Measurements from ENCODE around the gene ZNF366.

The ZNF366 gene

GRCh38 chr5:72518001-72518683 lies 10.9 kb upstream of the ZNF366 start:
- DNase-seq, result no peak

- DNase-seq, result no peak
Measured at GRCh38 chr5:72516916-72517315, 9.7 kb upstream of the ZNF366 start.

GRCh38 chr5:72515211-72515610 lies 8.0 kb upstream of the ZNF366 start:
- no peak for DNase-seq

DNA sequence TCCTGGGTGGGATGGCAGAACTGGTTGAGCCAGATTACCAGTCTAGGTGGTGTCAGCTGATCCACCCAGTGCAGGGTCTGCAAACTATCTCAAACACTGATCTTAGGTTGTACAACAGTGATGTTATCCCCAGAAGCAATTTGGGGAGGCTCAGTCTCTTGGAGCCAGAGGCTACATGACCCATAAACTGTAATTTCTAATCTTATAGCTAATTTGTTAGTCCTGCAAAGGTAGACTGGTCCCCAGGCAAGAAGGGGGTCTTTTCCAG lies 5.3 kb upstream of the ZNF366 start:
- DNase-seq, result no peak

DNA sequence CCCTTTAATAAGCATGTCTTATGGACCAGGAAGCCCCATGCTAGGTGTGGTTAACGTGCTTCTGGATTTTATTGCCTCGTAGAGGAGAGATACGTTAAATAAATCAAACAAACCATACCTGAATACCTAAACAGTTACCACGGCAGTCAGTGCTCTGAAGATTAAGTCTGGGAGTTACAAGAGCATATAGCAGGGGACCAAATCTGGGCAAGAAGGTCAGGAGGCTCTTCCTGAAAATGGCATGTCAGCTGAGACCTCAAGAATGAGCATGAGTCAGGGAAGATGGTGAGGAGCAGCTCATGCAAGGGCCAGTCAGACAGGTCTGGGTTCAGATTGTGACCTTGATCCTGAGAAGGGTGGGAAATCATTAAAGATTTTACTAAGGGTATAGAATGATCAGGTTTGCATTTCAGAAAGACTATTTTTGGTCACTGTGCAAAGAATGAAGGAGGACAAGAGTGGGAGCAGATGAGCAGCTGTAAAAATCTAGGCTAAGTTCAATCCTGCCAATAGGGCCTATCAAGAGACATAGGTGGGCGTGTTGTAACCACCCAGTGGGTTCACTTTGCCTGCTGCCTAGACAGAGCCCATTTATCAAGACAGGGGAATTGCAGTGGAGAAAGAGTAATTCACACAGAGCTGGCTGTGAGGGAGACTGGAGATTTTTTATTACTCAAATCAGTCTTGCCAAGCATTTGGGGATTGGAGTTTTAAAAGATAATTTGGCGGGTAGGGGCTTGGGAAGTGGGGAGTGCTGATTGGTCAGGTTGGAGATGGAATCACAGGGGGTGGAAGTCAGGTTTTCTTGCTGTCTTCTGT lies 4.8 kb upstream of the ZNF366 start:
- DNase-seq, result no peak

DNA sequence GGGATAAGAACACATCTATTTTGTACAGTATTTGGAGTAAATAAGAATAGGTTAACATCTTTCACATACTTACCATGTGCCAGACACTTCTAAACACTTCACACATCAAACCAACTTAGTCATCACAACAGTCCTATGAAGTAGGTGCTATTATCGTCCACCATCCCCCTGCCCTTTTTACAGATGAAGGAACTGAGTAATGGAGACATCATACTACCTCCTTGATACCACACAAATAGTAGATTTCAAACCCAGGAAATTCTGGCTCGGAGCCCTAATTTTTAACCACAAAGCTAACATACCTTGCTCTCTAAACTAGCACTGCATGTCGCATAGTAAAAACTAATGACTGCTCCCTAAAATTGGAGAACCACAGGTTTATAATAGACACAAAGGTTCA lies 4.2 kb upstream of the ZNF366 start:
- no peak for DNase-seq

GRCh38 chr5:72510610-72511181 lies 3.5 kb upstream of the ZNF366 start:
- DNase-seq, result no peak

GRCh38 chr5:72509401-72509800 lies 2.2 kb upstream of the ZNF366 start:
- no peak for DNase-seq

GRCh38 chr5:72508241-72509170 lies 1.3 kb upstream of the ZNF366 start:
- DNase-seq, result no peak

- DNase-seq, result no peak
Measured at GRCh38 chr5:72507907-72508238, 663 bp upstream of the ZNF366 start.

- no peak for DNase-seq
Measured at GRCh38 chr5:72506158-72506549, 1.1 kb downstream of the ZNF366 start.

DNA sequence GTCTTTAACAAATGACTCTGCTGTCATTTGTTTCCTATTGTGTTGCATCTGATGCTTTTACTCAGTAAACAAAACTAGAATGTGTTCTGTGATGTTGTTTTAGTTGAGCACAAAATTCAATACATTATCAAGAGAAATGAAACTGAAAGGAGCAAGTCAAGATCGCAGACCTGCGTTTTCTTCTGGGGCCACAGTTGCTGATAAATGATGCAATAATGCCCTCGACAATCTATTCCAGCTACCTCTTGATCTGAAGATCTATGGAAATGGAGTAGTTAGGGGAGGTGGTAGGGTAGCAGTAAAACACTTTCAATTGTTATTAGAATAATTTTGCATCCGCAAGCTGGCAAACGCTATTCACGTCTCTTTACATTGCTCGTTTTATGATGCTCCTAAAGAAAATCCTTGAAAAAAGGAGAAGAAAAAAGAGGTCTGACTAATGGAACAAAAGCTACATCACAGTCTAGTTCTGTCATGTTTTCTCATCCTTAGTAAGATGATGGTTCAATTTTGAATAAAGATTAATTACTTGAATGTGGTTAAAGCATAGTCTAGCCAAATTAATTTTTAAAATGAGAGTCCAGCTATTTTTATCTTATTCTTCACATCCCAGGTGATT lies 1.6 kb downstream of the ZNF366 start:
- no peak for DNase-seq

DNA sequence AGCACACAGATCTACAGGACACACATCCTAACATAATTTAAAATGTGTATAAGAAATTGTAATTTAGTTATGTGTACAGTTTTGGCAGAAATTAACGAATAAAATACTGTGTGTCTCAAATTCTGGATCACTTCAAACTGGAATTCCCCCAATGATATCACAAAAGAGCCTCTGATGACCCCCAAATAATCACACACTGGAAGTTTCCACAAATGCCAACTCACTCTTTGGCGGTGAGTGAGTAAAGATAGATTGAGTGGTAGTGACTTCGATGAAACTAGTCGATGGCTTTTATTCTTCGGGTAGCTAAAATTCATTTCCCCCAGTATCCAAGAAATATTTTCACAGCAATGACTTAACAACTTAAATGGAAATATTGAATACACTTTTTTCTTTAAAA lies 2.2 kb downstream of the ZNF366 start:
- no peak for DNase-seq

- DNase-seq, result no peak
Measured at GRCh38 chr5:72503888-72504491, 3.2 kb downstream of the ZNF366 start.

GRCh38 chr5:72501488-72501887 lies 5.7 kb downstream of the ZNF366 start:
- DNase-seq, result no peak

- no peak for DNase-seq
Measured at GRCh38 chr5:72499730-72500129, 7.5 kb downstream of the ZNF366 start.

DNA sequence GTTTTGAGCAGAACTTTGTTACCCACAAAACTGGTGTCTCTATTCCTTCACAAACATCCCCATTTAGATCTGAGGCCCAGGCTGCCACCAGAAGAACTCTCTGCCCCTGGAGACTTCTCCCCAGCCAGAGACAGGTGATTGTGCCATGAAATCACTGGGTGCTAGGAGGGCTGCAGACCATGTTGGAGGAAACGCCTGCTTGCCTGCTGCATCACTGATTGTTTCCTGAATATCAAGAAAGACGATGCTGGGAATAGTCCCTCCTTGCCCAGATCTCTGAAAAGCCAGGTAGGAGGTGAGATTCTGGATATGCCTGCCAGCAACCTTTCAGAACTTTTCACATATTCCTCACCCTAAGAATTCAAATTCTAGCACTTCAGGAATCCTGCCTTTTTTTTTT lies 8.1 kb downstream of the ZNF366 start:
- no peak for DNase-seq

DNA sequence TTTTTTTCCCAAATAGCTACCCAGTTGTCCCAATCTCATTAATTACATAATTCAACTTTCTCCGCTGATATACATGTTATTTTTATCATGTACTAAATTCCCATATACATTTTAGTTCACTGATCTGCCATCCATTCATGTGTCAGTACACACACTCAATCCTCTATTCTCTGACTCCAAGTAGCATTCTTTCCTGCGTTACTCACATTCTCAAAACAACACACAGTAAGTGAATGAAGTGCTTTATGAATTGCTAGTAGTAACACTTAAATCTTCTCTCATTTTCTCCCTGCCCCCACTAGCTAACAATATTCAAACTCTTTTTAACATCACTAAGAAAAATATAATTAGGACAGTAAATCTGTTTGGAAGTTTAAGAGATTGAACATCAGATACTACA lies 8.9 kb downstream of the ZNF366 start:
- DNase-seq, result no peak

DNA sequence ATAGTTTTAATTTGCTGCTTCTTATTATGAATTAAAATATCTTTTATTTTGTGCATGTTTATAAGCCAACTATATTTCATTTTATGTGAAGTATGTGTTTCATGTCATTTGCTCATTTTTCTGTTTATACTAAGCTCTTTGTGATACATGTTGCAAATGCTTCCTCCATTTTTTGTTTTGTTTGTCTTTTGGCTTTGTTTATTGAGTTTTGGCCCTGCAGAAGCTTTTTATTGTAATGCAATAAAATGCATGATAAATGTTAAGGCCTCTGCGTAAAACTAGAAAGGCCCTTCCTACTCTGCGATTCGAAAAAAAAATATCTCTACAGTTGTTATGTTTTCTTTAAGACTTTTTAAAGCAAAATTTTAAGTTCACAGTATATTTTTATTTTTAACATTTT lies 9.4 kb downstream of the ZNF366 start:
- no peak for DNase-seq

- DNase-seq, result no peak
Measured at GRCh38 chr5:72495410-72495809, 11.8 kb downstream of the ZNF366 start.

DNA sequence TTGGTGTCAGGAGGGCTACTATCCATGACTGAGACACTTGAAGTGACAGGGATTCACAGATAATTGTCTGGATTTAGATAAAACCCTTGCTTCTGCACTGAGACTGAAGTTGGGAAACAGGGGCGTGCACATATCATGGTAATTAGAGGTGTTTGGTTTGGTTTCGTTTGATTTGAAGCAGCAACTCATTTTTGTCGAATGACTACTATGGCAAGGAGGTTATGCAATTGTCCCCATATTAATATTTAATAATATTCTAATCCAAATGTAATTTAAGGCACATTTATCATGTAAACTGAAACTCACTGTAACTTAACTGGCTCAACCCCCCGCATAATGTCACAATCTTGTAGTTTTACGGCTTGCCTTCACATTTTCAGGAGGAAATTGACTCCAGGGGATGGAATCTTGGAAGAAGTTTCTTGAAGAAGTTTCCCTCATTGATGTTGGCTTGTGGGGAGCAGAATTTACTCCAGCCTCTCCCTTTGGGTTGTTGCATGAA lies 12.5 kb downstream of the ZNF366 start:
- no peak for DNase-seq

DNA sequence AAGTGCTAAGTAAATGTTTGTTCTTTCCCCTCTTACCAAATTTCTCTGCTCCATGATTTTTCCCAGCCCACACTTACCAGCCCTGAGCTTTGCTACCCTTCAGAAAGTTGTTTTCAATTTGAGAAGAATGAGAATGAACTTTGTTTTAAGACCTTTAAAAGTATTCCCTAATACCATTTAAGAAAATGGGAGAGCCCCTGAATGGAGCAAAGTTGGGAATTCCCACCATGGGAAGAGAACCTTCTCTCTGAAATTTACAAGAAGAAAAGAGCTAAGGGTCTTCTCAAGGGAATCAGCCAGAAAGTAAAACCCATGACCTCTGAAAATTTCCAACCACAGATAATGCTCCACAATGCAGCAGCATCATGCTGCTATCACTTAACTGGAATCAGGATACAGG lies 17.7 kb downstream of the ZNF366 start:
- no peak for DNase-seq

GRCh38 chr5:72488756-72489155 lies 18.5 kb downstream of the ZNF366 start:
- no peak for DNase-seq

All from activated CD8-positive, alpha-beta memory T cell treated with anti-CD3 and anti-CD28 coated beads, Interleukin-2, amount 50 U/mL, for 4 hours (primary cell).